ENCODE results near the gene LCE1C. TPM values are rescaled to one million over a fixed set of nuclear protein-coding genes. Genes with fewer than 3 reads are reported as not detected.

LCE1C gene
- total and polyA plus RNA-seq, 9 of the 15 experiments (the other 6 are each of a cell fraction or from before 2014, with no cell fraction given) = not detected

DNA sequence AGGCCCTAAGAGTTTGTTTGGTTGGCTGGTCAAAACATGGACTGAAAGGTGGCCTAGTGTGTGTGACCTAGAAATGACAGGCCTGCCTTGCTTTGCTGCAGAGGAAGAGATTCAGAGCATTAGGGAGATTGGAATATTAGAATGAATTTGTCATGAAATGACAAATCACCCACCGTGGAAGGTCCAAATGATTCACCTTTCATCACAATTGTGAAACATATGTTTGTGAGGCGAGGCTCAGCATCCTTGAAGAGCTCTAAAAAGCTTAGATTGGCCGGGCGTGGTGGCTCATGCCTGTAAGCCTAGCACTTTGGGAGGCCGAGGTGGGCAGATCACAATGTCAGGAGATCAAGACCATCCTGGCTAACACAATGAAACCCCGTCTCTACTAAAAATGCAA, 10.9 kb upstream of the LCE1C start (continued):
- TF ChIP-seq, protein P1, sequence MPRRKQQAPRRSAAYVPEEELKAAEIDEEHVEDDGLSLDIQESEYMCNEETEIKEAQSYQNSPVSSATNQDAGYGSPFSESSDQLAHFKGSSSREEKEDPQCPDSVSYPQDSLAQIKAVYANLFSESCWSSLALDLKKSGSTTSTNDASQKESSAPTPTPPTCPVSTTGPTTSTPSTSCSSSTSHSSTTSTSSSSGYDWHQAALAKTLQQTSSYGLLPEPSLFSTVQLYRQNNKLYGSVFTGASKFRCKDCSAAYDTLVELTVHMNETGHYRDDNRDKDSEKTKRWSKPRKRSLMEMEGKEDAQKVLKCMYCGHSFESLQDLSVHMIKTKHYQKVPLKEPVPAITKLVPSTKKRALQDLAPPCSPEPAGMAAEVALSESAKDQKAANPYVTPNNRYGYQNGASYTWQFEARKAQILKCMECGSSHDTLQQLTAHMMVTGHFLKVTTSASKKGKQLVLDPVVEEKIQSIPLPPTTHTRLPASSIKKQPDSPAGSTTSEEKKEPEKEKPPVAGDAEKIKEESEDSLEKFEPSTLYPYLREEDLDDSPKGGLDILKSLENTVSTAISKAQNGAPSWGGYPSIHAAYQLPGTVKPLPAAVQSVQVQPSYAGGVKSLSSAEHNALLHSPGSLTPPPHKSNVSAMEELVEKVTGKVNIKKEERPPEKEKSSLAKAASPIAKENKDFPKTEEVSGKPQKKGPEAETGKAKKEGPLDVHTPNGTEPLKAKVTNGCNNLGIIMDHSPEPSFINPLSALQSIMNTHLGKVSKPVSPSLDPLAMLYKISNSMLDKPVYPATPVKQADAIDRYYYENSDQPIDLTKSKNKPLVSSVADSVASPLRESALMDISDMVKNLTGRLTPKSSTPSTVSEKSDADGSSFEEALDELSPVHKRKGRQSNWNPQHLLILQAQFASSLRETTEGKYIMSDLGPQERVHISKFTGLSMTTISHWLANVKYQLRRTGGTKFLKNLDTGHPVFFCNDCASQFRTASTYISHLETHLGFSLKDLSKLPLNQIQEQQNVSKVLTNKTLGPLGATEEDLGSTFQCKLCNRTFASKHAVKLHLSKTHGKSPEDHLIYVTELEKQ (CRISPR knock-in tag; IDR thresholded peaks at IDR 0.05) = no peak
- TF ChIP-seq, protein P2, sequence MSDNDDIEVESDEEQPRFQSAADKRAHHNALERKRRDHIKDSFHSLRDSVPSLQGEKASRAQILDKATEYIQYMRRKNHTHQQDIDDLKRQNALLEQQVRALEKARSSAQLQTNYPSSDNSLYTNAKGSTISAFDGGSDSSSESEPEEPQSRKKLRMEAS (CRISPR knock-in tag; IDR thresholded peaks at IDR 0.05) = no peak
- TF ChIP-seq CBFA2T2 (conservative IDR thresholded peaks at IDR 0.05) (no peak), ZSCAN29 (IDR thresholded peaks at IDR 0.05) (no peak), COPS2 (conservative IDR thresholded peaks at IDR 0.05) (no peak), LCOR (CRISPR knock-in tag; IDR thresholded peaks at IDR 0.05) (no peak), HNRNPH1 (optimal IDR thresholded peaks at IDR 0.05; ENCODE audit: low read depth, low read length) (no peak), HDAC1 (IDR thresholded peaks at IDR 0.05) (no peak)

DNA sequence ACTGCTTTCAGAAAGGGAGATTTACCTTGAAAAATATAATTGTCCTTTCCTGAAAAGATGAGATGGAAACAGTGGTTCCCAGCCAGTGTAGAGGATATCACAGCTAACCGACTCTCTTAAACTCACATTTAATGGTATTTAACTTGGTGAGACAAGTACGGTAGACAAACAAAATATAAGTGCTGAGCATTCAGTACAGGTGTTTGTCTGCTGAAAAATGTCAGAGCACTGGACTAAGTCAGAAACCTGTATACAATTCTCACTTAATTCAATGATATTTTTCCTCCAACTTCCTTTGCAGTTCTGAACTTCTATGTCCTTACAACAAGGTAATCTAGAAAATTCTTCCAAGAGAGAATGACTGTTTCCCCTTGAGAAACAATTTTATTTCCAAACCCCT, 5.2 kb upstream of the LCE1C start, which contains the start of gene LCE1B:
TSS of gene LCE1B (plus strand) at position 301 of the 400 bp plus-strand sequence. CDS start 476 bp downstream, outside the sequence.
- Histone ChIP-seq H3K4me2 (ENCODE audit: insufficient read depth, low read length) (no peak within 1 kb of the TSS), H3K79me2 (ENCODE audit: control insufficient read depth, insufficient read depth, low read length) (no peaks in the 10 kb centered on the region), H3K27me3 (ENCODE audit: control insufficient read depth in 2 of 2, insufficient read depth in 2 of 2, low read length in 2 of 2) (no peaks in the 10 kb centered on the region), H3K36me3 (ENCODE audit: control insufficient read depth, insufficient read depth, low read length) (no peaks in the 10 kb centered on the region), H2AFZ (ENCODE audit: low read depth, low read length) (no peak within 1 kb of the TSS), H3K9me3 (replicated peaks; ENCODE audit: control insufficient read depth, insufficient read depth, low read depth, low read length) (no peaks in the 10 kb centered on the region), H3K27ac (ENCODE audit: extremely low read depth, low read depth, low read length) (no peak within 1 kb of the TSS), H3K4me3 (no peak within 1 kb of the TSS), H3K4me1 (replicated peaks in 1 of 2; ENCODE audit: control insufficient read depth in 2 of 2, insufficient read depth in 2 of 2, low read length in 2 of 2) (no peaks in the 10 kb centered on the region), H3K9me1 (ENCODE audit: control insufficient read depth, insufficient read depth, low read length) (no peaks in the 10 kb centered on the region), H3K9ac (ENCODE audit: insufficient read depth in 1 of 2, low read depth in 2 of 2, low read length in 2 of 2) (no peak within 1 kb of the TSS), H4K20me1 (replicated peaks; ENCODE audit: control insufficient read depth, insufficient read depth, low read length) (no peaks in the 10 kb centered on the region)
- no TSS peak for BruUV-seq (replicated peaks)
- 0% methylated on average over 2 of the region's 2 CpGs for WGBS (ENCODE audit: insufficient coverage, low coverage, missing lambda C conversion rate)
- in situ Hi-C loops (cut with MboI) = no loop called here
- ATAC-seq = no peak
- POLR2A ChIA-PET = no interaction called here
- no peak for DNase-seq (ENCODE audit: extremely low read depth in 1 of 4, low spot score in 3 of 4)
- CTCF ChIA-PET (ENCODE audit: low intra/inter-chr PET ratio) = no interaction called here
- no peak for FAIRE-seq
- intact Hi-C loops (cut with micrococcal nuclease) = no loop called here
- TF ChIP-seq ZNF124 (CRISPR knock-in tag; IDR thresholded peaks at IDR 0.05) = no peak
- no peak for TF ChIP-seq U2AF2 (optimal IDR thresholded peaks at IDR 0.05; ENCODE audit: low read depth, low read length)
- TF ChIP-seq RBM25 (IDR thresholded peaks at IDR 0.05; ENCODE audit: low read depth, low read length, severe bottlenecking) = no peak
- TF ChIP-seq IRF2 (CRISPR knock-in tag; IDR thresholded peaks at IDR 0.05) = no peak
- TF ChIP-seq TCF7L2 (IDR thresholded peaks at IDR 0.05; ENCODE audit: low read depth, low read length) = no peak
- no peak for TF ChIP-seq PHF21A (IDR thresholded peaks at IDR 0.05; ENCODE audit: borderline replicate concordance, low read depth)
- no peak for TF ChIP-seq SIX5 (IDR thresholded peaks at IDR 0.05; ENCODE audit: borderline replicate concordance in 1 of 2, insufficient read depth in 1 of 2, low read depth in 1 of 2, low read length in 2 of 2)
- TF ChIP-seq MTF1 (CRISPR knock-in tag; IDR thresholded peaks at IDR 0.05; ENCODE audit: borderline replicate concordance) = no peak
- no peak for TF ChIP-seq EP300 (IDR thresholded peaks at IDR 0.05; ENCODE audit: low read length)
- no peak for TF ChIP-seq ZBTB1 (CRISPR knock-in tag; IDR thresholded peaks at IDR 0.05; ENCODE audit: borderline replicate concordance, low read depth)
- no peak for TF ChIP-seq TEAD4 (IDR thresholded peaks at IDR 0.05; ENCODE audit: low read length)
- TF ChIP-seq TEAD4 (CRISPR knock-in tag; IDR thresholded peaks at IDR 0.05; ENCODE audit: borderline replicate concordance) = no peak
- TF ChIP-seq WHSC1 (IDR thresholded peaks at IDR 0.05; ENCODE audit: low read length) = no peak

Data from K562 (cell line).